Amniotic epithelial cell (primary cell): ENCODE measurements around the gene SCGB3A1.

ENCODE experiments used
- DNase-seq: peaks from one replicate; pipeline ENCODE4 v3.0.0-alpha.2; 2010; ENCODE audit warnings: low read depth

SCGB3A1 gene

GRCh38 chr5:180625125-180625790 is 34.0 kb upstream of the SCGB3A1 start:
- DNase-seq: no peak

- DNase-seq: no peak
Measured at GRCh38 chr5:180624587-180624986, 33.3 kb upstream of the SCGB3A1 start.

- no peak for DNase-seq
Measured at GRCh38 chr5:180623844-180624243, 32.5 kb upstream of the SCGB3A1 start.

GRCh38 chr5:180623411-180623834 is 32.1 kb upstream of the SCGB3A1 start:
- DNase-seq: no peak

- DNase-seq: no peak
Measured at GRCh38 chr5:180622910-180623309, 31.6 kb upstream of the SCGB3A1 start.

GRCh38 chr5:180621311-180621710 is 30.0 kb upstream of the SCGB3A1 start:
- DNase-seq: no peak

- no peak for DNase-seq
Measured at GRCh38 chr5:180620014-180620413, 28.7 kb upstream of the SCGB3A1 start.

- no peak for DNase-seq
Measured at GRCh38 chr5:180619563-180619915, 28.2 kb upstream of the SCGB3A1 start.

GRCh38 chr5:180618829-180619562 is 27.7 kb upstream of the SCGB3A1 start:
- peak; percentile 30 for DNase-seq

- no peak for DNase-seq
Measured at GRCh38 chr5:180618487-180618828, 27.2 kb upstream of the SCGB3A1 start.

- no peak for DNase-seq
Measured at GRCh38 chr5:180613814-180614188, 22.5 kb upstream of the SCGB3A1 start.

GRCh38 chr5:180613188-180613813 is 22.0 kb upstream of the SCGB3A1 start:
- DNase-seq: no peak

GRCh38 chr5:180612683-180613082 is 21.4 kb upstream of the SCGB3A1 start:
- no peak for DNase-seq

- DNase-seq: no peak
Measured at GRCh38 chr5:180611140-180611850, 20.0 kb upstream of the SCGB3A1 start.

GRCh38 chr5:180609817-180610550 is 18.7 kb upstream of the SCGB3A1 start:
- no peak for DNase-seq

GRCh38 chr5:180609386-180609785 is 18.1 kb upstream of the SCGB3A1 start:
- no peak for DNase-seq

- DNase-seq: no peak
Measured at GRCh38 chr5:180608572-180609310, 17.4 kb upstream of the SCGB3A1 start.

- DNase-seq: peak; percentile 54
Measured at GRCh38 chr5:180607861-180608571, 16.7 kb upstream of the SCGB3A1 start.

GRCh38 chr5:180606215-180606785 is 15.0 kb upstream of the SCGB3A1 start:
- no peak for DNase-seq

GRCh38 chr5:180605554-180606214 is 14.4 kb upstream of the SCGB3A1 start:
- DNase-seq: peak; percentile 51
